Measurements from ENCODE around the gene C11orf58.

Gene C11orf58

DNA sequence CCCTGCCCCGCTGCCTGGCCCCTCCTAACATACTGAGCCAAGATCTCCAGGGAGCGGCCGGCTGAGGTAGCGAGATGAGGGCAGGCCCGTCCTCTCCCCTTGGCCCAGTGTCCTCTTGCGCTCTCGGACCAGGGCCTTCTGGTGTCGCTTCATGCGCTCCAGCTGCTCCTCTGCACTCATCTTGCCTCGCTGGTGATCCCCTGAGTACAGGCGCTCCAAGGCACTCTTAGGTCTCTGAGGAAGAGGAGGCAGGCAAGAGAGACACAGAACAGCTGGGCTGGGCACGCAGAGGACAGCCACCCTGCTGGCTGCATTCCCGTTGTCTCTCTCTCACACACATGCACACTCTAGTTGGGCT is 50.6 kb downstream of the C11orf58 start:
- TF ChIP-seq, protein P1, sequence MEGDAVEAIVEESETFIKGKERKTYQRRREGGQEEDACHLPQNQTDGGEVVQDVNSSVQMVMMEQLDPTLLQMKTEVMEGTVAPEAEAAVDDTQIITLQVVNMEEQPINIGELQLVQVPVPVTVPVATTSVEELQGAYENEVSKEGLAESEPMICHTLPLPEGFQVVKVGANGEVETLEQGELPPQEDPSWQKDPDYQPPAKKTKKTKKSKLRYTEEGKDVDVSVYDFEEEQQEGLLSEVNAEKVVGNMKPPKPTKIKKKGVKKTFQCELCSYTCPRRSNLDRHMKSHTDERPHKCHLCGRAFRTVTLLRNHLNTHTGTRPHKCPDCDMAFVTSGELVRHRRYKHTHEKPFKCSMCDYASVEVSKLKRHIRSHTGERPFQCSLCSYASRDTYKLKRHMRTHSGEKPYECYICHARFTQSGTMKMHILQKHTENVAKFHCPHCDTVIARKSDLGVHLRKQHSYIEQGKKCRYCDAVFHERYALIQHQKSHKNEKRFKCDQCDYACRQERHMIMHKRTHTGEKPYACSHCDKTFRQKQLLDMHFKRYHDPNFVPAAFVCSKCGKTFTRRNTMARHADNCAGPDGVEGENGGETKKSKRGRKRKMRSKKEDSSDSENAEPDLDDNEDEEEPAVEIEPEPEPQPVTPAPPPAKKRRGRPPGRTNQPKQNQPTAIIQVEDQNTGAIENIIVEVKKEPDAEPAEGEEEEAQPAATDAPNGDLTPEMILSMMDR (conservative IDR thresholded peaks at IDR 0.05; ENCODE audit: low read depth, low read length) = no peak
- no peak for DNase-seq (ENCODE audit: low read depth)

DNA sequence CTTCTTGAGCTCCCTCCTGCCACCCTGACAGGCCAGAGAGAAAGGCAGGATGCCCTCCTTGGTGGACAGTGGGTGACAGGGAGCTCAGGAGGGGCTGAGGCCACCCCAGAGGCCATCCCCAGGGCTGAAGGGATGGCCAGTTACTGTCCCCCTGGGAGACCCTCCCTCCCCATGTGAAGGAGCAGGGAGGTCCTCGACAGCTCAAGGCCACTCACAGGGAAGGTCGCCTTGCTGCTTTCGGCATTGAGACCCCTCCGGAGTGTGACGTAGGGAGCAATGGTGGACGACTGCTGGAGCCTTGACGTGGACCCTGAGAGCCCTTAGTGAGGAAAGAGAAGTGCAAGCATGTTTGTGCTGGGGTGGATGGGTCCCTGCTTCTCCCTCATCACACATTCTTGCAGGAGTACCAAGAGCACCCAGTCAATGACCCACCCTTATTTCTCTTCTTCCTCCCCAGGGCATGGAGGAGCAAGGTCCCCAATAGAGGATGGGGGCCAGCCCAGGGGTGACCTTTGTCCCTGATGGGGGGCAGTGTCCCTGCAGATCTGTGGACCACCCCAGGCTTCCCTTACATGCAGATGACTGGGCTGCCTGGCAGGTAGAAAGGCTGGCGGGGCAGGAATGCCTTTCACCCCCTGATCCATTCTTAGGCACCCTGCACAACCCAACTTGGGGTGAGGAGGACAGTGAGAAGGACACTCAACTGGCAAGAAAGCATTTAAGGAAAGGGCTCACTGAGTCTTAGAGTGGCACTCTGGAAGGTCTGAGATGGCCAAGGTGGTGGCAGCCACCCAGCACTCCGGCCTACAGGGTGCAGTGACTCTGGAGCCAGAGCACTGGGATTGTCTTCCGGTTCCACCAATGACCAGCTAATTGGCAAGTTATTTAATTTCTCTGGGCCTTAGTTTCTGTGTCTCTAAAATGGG is 51.4 kb downstream of the C11orf58 start:
- no peak for DNase-seq (ENCODE audit: low read depth)
- no peak overlapping the region for H3K4me3 ChIP-seq (ENCODE audit: low read length)
- TF ChIP-seq, protein P1 (conservative IDR thresholded peaks at IDR 0.05; ENCODE audit: low read depth, low read length) = no peak

More for the DNA sequence above, 50.6 kb downstream of the C11orf58 start:
- no peak overlapping the region for H3K4me3 ChIP-seq (ENCODE audit: low read length)

DNA sequence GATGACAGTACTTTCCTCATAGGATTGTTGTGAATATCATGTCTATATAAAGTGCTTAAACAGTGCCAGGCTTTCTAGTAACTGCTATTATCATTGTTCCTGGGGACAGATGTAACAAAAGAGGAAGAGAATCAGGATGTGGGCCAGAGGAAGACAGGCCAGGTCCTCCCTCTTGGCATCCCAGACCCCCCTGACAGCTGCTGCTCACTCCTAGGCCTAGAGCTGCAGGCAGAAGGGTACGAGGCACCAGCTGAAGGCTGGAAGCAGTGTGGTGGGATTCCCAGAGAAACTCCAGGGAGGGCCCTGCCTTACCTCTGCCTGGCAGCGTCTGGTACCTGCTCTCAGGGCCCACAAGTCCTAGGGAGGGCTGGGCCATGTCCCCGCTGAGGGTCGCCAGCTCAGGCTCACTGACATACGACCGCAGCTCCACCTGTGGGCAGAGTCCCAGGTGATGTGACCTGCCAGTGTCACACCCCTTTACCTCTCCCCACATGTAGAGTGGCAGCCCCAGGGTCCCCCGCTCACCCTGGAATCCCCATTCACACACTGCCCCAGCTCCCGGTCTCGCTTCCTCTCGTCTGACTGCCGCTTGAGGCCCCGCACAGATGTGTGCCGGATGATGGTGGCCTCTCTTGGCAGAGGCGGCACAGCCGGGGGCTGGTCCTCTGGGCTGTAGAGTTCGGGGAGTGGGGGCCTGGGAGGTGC is 52.2 kb downstream of the C11orf58 start:
- TF ChIP-seq, protein P1 (conservative IDR thresholded peaks at IDR 0.05; ENCODE audit: low read depth, low read length) = no peak
- no peak for DNase-seq (ENCODE audit: low read depth)
- H3K4me3 ChIP-seq (ENCODE audit: low read length) = no peak overlapping the region

DNA sequence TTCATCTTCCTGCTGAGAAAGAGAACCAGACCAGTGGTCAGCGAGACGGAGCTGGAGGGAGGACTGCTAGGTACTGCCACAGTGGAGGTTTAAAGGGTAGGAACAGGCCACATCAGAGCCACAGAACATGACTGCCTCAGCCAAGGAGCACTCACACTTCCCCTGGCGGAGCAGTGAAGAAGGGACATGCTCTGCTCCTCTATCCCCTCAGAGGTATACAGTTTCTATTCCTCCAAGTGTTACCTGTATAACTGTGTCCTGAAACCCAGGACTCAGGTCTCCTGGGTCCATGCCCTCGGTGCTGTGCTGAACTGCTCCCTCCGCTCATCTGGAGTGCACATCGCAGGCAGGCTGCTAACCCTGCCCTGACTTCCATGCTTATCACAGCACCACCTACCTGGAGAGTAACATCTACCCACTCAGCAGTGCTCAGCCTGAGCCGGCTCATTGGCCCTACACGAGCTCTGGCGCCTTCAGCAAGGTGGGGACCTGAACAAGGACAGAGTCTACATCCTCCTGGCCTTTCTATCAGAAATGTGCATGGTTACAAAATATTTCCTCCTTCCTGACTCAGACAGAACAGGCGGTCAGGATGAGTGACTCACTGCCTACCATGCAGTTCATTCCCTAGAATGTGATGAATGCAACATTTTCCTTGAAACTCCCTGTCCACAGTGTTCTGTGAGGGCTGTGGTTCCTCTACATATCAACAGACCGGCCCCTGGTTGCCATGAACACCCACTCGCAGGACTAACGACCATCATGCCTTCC is 52.9 kb downstream of the C11orf58 start:
- DNase-seq (ENCODE audit: low read depth) = peak; percentile 83
- TF ChIP-seq, protein P1 (conservative IDR thresholded peaks at IDR 0.05; ENCODE audit: low read depth, low read length) = no peak

DNA sequence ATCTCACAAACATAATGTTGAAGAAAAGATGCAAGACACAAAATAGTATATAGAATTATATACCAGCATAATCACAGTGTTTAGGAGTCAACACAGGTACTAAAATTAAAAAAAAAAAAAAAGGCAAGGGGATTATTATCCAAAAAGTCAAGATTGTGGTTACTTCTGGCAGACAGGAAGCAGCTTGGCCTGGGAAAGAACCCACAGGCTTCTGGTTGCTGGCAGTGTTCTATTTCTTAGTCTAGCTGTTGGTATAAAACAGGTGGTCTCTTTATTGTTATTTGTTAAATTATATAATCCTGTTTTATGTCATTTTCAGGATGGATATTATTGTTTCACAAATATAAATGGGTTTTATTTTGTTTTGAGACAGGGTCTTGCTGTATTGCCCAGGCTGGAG is 54.0 kb downstream of the C11orf58 start:
- TF ChIP-seq, protein P1 (conservative IDR thresholded peaks at IDR 0.05; ENCODE audit: low read depth, low read length) = no peak
- DNase-seq (ENCODE audit: low read depth) = no peak
- H3K4me3 ChIP-seq (ENCODE audit: low read length) = no peak overlapping the region

More for the DNA sequence above, 52.9 kb downstream of the C11orf58 start:
- no peak overlapping the region for H3K4me3 ChIP-seq (ENCODE audit: low read length)

DNA sequence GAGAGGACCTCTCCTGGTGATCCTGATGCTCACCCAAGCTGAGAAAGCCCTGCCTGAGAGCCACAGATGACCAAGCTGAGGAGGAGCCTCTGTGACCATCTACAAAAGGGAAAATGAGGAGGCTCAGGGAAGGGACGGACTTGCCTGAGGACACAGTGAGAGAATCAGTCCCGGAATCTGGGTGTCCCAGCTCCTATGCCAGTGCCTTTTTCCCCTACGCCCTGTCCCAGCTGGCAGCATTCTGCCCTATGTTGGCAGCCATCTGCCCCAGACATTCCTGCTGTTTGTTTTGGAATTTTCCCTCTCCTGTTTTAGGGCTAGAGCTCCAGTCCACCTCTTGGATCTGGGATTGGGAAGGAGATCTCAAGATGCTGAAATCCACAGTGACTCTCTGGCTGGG is 54.6 kb downstream of the C11orf58 start:
- no peak overlapping the region for H3K4me3 ChIP-seq (ENCODE audit: low read length)
- DNase-seq (ENCODE audit: low read depth) = no peak
- TF ChIP-seq, protein P1 (conservative IDR thresholded peaks at IDR 0.05; ENCODE audit: low read depth, low read length) = no peak
